ENCODE measurements around the gene CDH23. TPM values are rescaled to one million over a fixed set of nuclear protein-coding genes. Genes with fewer than 3 reads are reported as not detected.

Gene CDH23
- polyA plus RNA-seq, 3 donors = 0.51 to 0.96 (median 0.80) TPM

DNA sequence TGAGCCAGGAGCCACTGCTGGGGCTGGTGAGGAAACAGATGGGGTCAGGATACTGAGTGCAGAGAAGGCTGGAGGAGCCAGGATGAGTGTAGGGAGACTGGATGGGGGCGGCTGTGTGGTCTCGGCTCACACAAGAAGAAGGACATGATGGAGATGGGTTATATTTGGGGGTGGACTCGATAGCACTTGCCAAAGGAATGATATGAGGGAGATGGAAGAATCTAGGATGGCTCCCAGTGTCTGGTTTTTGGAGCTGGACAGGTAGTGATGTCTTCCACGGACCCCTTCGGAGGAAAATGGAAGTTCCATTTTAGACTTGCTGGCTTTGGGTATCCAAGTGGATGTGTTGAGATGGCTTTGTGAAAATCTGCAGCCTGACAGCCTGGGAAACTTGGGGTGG lies 83.9 kb downstream of the CDH23 start:
- DNase-seq (ENCODE audit: low read depth in 3 of 3, low spot score in 2 of 3) = no peak

DNA sequence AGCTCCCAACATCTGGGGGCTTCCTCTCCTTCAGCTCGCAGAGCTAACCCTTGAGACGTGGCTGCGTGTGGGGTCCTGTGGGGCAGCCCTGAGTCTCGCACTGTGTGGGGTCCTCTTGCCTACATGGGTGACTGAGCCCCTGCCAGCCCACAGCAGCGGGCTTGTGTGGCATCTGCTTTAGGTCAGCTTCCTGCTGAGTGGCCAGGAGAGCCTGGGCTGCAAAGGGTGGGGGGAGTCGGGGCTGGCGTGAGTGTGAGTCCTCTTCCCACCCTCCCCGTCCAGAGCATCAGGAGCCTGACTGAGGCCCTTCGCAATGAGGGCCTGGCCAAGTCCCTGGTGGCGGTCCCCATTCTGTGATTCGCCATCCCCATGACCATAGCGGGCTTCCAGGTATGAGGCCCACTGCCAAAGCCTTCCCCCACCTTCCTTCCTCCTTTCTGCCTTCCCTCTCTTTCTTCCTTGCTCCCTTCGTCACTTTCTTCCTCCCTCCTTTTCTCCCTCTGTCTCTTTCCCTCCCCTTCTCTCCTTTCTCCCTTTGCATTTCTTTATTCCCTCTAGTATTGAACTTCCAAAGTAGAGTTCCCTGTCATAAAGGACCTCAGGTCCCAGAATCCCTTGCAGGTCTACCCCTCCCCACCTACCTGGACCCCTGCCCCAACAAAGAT lies 85.2 kb downstream of the CDH23 start:
- DNase-seq (ENCODE audit: low read depth in 3 of 3, low spot score in 2 of 3) = no peak

DNA sequence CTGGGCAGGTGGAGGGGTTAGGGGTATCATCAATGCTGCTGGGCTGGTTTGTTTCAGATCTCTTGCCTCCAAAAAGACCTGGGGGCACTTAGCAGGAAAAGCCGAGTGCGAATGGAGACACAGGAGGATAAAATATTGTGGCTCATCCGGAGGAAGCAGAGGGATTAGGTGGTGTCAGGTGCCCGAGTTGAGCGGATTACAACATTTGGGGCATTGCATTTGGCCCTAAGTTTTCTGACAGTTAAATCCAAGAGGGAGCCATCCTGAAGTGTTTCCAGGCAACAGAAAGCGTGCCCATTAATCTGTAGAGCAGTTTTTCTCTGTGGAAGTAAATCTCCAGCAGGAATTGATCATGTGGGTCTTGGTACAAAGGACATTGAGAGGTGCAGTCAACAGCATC lies 85.9 kb downstream of the CDH23 start:
- no peak for DNase-seq (ENCODE audit: low read depth in 3 of 3, low spot score in 2 of 3)

DNA sequence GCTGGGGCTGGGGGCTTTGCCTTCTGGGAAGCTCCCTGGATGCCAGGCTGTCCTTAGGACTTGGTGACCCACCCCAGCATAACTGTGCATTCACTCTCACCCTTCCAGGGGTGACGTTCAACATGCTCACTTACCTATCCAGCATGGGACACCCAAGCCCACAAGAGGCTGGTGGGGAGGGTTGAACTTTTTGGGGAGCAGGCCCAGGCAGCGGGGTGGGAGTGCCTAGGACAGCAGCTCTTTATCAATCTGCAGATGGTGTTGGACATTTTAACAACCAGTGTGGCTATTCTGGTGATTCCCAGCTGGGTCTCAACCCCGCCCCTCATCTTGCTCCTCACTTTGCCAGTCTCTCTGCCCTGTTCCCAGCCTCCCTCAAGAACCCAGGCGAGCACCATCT lies 86.4 kb downstream of the CDH23 start:
- DNase-seq (ENCODE audit: low read depth in 3 of 3, low spot score in 2 of 3) = no peak

DNA sequence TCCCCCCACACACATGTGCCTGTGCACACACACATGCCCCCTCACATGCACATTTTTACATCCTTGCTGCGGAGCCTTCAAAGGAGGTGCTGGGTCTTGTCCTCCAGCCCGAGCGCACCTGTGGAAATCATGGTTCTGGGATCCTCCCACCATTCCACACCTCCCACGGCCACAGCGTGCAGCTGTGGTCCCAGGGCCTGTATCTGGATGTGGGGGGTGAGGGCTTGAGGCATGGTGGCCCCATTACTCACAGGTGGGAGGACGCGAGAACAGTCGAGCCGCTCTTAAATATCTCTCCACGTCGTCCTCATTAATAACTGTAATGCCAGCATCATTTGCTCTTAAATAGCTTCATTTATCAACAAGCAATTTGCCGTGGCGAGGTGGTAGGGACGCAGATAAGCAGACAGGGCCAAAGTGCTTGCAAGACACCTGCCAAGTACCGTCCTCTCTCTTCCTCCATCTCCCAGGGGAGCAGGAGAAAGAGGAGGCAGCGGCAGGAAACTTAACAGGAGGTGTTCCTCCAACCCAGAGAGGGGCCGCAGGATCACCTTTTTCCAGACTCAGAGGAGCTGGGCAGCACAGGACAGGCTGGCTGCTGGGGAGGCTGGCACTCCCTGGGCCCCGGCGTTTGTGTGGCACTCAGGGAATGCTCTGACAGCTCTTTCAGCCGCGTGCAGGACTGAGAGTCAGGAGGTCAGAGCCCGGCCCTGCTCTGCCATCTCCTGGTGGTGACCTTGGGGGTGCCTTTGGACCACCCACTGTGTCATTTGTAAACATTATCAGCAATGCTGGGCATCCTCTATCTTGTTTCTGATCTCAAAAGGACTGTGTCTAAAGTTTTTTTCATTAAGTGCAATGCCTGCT lies 87.4 kb downstream of the CDH23 start:
- DNase-seq (ENCODE audit: low read depth in 3 of 3, low spot score in 2 of 3) = no peak

DNA sequence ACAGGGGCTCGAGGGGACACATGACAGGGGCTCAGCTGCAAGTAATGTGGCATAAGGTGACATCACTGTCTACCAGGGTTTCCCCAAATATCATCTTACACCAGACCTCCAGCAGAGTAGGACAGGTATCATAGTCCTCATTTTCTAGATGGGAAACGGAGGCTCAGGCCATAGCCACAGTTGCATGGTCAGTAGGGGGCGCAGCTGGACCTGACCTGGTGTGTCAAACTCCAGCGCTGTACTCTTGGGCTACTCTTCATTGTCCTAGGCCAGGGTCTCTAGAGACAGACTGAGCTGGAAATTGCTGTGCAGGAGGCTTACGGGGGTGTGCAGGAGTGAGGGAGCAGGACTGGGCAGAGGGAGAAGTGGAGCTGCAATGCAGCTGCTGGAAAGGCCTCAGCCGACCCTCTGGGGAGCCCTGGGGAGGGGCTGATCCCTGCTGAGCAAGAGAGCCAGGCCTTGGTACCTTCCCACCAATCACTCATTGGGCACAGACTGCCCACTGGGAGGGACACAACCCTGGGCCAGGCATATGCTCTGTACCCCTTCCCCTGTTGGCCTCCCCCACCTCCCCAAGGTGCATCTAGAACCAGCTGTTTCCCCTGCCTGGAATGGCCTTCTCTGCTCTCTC lies 89.9 kb downstream of the CDH23 start:
- no peak for DNase-seq (ENCODE audit: low read depth in 3 of 3, low spot score in 2 of 3)

DNA sequence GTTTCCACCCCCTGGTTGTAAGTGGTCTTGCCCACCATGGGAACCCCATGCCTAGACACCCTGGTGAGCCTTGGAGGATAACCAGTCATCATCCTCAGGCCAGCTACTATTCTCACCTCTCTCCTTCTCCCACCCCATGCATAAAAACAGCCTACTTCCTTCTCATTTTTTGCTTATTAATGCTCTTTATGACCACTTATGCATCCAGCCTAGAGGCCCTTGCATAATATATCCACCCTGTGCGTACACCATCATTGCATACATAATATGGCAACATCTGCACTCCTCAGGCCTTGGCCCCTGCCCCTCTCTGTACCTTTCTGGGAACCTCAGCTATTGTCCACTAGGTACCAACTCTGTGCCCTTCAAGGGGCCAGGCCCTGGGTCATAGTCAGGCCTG lies 91.0 kb downstream of the CDH23 start:
- no peak for DNase-seq (ENCODE audit: low read depth in 3 of 3, low spot score in 2 of 3)

DNA sequence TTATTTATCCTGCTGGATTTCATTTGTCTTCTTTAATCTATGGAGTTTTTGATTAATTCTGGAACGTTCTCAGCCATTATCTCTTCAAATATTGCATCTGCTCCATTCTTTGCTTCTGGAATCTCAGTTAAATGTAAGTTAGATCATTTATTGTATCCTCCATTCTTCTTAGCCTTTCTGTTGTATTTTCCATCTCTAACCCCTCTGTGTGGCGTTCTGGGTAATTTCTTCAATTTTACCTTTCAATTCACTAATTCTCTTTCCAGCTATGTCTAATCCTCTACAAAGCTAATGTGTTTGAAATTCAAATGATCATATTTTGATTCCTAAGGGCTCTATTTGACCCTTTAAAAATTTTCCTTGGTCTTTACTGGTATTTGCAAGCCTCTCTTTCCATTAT lies 92.4 kb downstream of the CDH23 start:
- DNase-seq (ENCODE audit: low read depth in 3 of 3, low spot score in 2 of 3) = no peak

DNA sequence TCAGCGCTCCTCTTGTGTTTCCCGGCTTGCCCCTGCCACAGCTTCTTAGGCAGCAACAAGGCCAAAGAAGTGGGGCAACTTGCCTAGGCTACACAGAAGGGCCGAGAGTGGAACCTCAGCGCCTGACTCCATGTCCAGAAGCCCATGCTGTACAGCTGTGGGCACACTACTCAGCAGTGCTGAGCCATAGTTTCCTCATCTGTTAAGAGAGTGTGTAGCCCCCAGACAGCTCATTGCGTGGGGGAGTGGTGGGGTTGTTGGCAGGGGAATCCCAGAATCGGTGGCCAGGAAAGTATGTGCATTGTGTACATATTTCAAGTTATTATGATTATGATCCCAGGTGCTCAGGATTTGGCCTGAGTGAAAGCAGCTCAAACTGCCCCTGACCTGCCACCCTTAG lies 96.2 kb downstream of the CDH23 start:
- DNase-seq (ENCODE audit: low read depth in 3 of 3, low spot score in 2 of 3) = no peak

DNA sequence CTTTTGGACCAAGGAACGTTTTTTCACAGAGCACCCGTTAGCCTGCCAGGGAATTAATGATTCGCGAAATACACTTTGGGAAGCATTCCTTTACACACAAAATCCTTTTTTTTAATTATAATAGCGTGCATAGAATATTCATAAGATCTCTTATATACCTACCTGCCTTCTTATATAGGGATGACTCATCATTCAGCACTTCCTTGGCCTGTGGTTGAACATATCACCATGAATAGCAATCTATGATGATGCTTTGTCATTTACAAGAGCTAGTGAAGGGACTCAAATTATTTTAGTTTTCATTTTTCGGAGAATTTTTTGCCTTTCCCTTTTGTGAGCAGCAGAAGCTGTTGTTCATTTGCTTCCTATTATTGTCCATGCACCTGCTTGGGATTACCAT lies 97.0 kb downstream of the CDH23 start:
- DNase-seq (ENCODE audit: low read depth in 3 of 3, low spot score in 2 of 3) = no peak

DNA sequence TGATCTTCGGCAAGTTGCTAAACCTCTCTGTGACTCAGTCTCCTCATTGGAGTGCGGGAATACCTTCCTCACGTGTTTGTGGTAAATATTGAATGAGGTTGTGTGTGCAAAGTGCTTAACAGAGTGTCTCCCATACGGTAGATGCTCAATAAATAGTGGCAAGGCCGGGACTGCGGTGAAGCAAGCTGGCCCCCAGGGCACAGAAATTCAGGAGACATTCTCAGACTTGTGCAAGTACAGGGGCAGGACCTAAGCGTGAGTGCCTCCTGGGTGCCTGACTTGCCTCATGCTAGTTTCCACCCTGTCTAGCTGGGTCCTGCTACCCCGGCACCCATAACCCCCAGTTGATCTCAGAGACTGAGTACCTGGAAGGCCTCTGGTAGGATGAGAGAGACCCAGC lies 97.8 kb downstream of the CDH23 start:
- DNase-seq (ENCODE audit: low read depth in 3 of 3, low spot score in 2 of 3) = no peak

DNA sequence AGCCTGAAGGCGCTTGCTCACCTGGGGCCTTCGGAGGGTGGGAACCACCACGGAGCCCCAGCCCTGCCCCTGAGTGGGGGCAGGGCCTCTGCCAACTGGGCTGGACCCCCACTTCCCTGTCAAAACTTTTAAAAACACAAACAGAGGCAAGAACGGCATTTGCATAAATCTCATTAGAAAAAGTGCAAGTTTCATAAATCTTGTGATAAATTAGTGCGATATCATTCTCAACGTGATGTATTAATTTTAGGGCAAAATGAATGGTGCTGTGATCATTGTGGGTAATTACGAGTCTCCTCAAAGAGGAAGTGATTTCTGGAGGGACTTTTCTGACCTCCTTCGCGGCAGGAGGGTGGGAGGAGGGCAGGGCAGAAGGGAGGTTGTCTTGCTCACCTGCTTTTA lies 98.3 kb downstream of the CDH23 start:
- DNase-seq (ENCODE audit: low read depth in 3 of 3, low spot score in 2 of 3) = no peak

DNA sequence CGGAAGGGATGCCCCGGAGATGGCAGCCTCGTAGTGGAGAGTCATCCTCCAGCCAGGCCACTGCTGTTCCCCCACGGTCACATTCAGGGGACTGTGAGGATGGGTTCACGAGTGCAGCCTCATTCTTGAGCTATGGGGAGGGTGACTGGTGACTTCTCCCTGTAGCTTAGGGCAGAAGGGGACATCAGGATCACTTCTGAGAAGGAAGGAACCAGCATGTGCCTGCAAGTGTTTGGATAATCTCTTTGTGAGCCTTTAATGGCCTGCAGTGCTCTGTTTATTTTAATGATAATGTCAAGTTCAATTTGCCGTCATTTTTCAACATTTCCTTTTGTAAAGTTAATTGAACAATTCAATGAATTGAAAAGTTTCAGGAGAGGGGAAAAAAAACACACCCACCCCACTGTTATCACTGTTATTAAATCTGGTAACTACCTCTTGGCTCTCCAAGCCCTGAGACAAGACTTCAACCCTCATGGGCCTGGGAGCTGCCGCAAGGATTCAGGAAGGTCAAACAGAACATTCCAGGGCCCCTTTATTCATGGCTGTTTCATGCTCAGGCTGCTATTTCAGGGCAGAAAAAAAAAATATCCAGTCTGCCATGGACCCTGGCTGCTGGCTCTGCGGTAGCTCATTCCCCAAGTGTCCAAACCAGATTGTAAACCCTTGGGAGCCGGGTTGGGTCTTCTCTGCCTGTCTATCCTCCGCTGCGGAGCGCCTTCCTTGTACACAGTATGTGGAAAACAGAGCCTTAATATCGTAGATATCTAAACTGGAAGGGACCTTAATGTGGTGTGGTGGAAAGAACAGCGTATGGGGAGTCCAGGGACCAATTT lies 100.4 kb downstream of the CDH23 start:
- no peak for DNase-seq (ENCODE audit: low read depth in 3 of 3, low spot score in 2 of 3)

DNA sequence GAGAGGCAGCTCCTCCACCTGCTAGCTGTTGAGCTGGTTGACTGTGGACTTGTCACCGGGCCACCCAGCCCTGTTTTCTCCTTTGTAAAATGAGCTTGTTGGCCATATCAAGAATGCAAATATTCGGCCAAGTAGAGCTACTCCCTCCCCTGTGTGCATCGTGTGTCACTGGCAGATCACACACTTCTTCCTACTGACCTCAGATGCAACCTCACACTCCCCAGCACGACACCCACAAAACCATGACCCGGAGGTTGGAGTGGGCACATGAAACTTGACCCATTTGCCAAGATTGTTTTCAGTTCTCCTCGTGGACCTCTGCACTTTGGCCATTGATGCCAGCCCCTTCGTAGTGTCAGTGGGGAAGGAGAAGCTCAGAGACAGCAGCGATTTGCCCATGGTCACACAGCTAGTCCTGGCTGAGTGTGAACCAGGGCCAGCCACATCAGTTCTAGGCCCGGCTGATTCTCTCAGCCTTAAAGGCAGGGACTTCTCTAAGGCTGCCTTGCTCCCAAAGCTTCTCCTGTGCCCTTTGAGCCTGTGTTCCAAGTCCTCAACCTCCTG lies 101.1 kb downstream of the CDH23 start:
- no peak for DNase-seq (ENCODE audit: low read depth in 3 of 3, low spot score in 2 of 3)

DNA sequence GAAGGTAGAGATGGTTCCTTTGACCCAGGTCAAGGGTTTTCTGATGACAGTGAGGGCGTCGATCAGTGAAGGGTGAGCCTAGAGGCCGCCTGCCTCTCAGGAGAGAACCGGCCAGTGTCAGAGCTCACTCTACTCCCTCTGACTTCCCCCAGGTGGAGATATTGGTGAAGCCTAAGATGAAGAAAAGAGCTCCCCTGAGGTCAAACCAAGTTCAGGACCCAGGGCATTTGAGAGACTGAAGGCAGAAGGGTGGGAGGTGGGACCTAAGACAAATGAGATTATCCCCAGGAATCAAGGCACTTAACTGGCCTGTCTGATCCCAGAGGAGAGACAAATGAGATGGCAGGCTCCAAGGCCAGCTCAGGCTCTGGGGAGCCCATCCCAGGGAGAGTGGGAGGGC lies 104.7 kb downstream of the CDH23 start:
- no peak for DNase-seq (ENCODE audit: low read depth in 3 of 3, low spot score in 2 of 3)

DNA sequence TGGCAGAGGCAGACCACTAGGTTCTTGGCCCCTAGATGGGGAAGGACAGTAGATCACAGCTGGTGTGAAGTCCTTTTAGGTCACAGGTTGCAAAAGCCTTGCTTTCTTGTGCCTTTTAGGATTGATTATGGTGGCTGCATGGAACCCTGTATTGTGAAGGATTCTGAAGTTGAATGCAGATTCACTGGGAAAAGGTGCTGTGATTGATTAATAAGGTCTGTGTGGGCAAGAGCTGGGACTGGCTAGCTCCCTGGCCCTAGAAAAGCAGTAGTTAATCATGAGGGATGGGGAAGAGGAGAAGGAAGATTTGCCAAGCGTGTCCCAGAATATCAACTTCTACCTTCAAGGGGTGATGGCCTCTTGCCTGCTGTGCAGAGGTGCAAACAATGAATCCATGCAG lies 105.5 kb downstream of the CDH23 start:
- DNase-seq (ENCODE audit: low read depth in 3 of 3, low spot score in 2 of 3) = no peak

DNA sequence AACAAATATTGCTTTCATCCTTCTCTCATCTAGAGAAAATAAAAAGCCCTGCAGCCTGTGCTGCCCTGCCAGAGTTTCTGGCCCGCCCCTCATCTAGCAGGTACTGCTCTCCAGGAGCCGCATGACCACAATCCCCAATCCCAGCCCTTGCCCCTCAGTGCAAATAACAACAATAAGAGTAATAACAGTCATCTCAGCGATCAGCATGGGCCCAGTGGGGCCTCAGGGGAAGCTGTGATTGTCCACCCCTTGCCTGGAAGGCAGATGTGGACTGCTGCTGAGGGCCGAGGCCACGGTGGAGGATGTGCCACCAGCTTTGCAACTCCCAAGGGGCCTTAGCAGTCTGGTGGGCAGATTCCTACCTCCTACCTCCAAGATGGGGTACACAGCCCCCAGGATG lies 106.1 kb downstream of the CDH23 start:
- DNase-seq (ENCODE audit: low read depth in 3 of 3, low spot score in 2 of 3) = no peak

DNA sequence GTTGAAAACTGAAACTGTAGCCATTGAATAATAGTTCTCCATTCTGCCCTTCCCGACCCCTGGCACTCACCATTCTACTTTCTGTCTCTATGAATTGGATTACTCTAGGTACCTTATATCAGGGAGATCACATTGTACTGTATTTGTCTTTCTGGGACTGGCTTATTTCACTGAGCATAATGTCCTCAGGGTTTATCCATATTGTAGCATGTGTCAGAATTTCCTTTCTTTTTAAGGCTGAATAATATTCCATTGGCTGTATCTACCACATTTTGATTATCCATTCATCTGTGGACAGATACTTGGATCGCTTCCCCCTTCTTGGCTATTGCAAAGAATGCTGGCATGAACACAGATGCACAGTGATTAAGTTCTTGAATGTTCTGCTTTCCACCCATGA lies 107.4 kb downstream of the CDH23 start:
- no peak for DNase-seq (ENCODE audit: low read depth in 3 of 3, low spot score in 2 of 3)

DNA sequence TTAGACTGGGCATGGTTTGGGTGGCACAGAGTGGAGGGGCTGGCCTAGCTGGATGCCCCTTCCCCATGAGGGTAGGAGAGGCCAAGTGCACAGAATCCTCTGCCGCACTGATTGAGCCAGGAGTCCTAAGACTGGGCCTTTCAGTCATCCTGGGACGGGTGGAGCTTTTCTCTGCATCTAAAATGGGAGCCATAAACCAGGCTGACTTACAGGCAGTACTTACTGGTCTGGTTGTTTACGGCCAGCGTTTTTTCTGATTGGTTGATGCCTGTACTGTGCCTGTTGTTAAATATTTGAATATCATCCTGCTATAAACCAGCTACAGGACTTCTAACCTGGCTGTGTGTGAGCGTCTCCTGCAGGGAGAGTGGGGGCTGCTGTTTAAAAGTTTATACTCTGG lies 107.8 kb downstream of the CDH23 start:
- no peak for DNase-seq (ENCODE audit: low read depth in 3 of 3, low spot score in 2 of 3)

DNA sequence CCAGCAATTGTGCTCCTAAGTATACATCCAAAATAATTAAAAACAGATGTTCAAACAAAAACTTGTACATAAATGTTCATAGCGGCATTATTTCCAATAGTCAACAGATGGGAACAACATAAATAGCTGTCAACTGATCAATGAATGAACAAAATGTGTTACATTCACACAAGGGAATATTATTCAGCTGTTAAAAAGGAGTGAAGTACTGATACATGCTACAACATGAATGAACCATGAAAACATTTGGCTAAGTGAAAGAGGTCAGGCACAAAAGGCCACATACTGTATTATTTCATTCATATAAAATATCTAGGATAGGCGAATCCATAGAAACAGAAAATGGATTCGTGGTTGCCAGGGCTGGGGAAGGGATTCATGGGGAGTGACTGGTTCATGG lies 109.1 kb downstream of the CDH23 start:
- DNase-seq (ENCODE audit: low read depth in 3 of 3, low spot score in 2 of 3) = no peak

DNA sequence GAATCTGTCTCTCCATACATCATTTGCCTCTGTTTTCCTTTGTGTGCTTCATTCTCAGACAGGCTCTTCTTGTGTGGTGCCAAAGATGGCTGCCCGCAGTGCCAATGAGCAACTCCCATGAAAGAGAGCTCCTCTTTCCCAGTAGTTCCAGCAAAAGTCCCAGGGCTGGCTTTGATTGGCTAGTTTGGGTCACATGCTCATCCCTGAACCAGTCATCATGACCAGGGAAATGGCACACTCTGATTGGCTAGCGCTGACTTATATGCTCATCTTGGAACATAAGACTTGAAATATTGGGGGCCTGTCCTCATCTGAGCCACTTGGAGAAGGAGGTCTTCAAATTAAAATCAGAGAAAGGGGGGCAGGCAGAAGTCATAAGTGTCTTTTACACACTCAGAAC lies 112.7 kb downstream of the CDH23 start:
- no peak for DNase-seq (ENCODE audit: low read depth in 3 of 3, low spot score in 2 of 3)

All from right renal cortex interstitium (tissue), 3 donors.